ENCODE results near the gene DENND1A. TPM values are rescaled to one million over a fixed set of nuclear protein-coding genes. Genes with fewer than 3 reads are reported as not detected.
A peak's percentile ranks its signal among the peaks of the same experiment; 100 is the strongest.

DENND1A gene
- total RNA-seq, 1 experiment from 2014 or later = 19.7 TPM

DNA sequence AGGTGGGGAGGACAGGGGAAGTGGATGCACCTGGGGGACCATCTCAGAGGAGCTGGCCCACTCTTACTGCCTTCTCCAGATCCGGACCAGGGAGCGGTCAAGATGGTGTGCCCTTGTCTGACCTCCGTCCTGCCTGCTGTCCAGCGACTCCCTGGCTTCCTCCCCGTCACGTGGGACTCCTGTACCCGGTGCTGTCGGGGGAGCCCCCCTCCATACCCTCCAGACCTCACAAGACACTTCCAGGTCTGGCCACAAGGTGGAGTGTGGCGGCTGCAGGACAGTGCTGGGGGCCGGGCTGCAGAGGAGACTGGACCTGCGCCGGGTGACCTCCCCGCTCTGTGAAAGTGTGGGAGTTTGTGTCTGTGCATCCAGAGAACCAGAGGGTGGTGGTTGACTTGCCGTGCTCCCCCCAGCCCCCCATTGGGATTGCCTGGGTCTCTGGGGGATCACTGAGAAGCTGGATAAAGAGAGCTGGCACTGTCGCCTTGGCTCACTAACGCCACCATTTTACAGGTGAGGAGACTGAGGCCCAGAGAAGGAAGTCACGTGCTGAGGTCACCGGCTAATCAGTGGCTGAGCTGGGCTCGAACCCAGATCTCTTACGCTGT, 575.8 kb downstream of the DENND1A start:
- Histone ChIP-seq H3K27ac (ENCODE audit: low read length) (no peak overlapping the region), H3K27me3 (ENCODE audit: control insufficient read depth, insufficient read depth, low read length) (no peaks in the 10 kb centered on the region), H3K9me3 (ENCODE audit: control insufficient read depth, insufficient read depth, low read depth, low read length) (no peaks in the 10 kb centered on the region), H3K4me1 (ENCODE audit: control insufficient read depth, insufficient read depth, low read length) (no peaks in the 10 kb centered on the region), H3K36me3 (ENCODE audit: control insufficient read depth, insufficient read depth, low read length) (no peaks in the 10 kb centered on the region), H3K4me3 (ENCODE audit: low read depth in 2 of 2, low read length in 2 of 2) (no peak overlapping the region)
- in situ Hi-C loops (cut with HindIII; ENCODE audit: low pct_unique_long_range_greater_than_20kb, low sequenced_read_pairs) = no loop called here
- DNase-seq (ENCODE audit: low read depth, low spot score) = no peak
- CTCF ChIA-PET = interaction anchor here (0.6 to 2.1 kb wide), 2 partner anchors 31 to 1872 kb away, joined by 4 to 10 read pairs; no protein-coding TSS in a partner anchor
- peak; percentile 81 for ATAC-seq
- intact Hi-C loops (cut with micrococcal nuclease; ENCODE audit: unreplicated experiment) = loop anchor here (2.0 to 5.0 kb wide), 2 partner anchors 31 to 272 kb away; no protein-coding TSS in a partner anchor
- BruUV-seq (replicated peaks) = no TSS peak
- POLR2A ChIA-PET = interaction anchor here (0.5 kb wide), 1 partner anchor 91 kb away, joined by 11 read pairs; no protein-coding TSS in a partner anchor
- no peak for TF ChIP-seq POLR2AphosphoS5 (IDR thresholded peaks at IDR 0.05; ENCODE audit: low read depth, low read length)
- peak; percentile 88 for TF ChIP-seq CTCF (IDR thresholded peaks at IDR 0.05)
- TF ChIP-seq TCF7L2 (IDR thresholded peaks at IDR 0.05; ENCODE audit: low read depth, low read length) = no peak

DNA sequence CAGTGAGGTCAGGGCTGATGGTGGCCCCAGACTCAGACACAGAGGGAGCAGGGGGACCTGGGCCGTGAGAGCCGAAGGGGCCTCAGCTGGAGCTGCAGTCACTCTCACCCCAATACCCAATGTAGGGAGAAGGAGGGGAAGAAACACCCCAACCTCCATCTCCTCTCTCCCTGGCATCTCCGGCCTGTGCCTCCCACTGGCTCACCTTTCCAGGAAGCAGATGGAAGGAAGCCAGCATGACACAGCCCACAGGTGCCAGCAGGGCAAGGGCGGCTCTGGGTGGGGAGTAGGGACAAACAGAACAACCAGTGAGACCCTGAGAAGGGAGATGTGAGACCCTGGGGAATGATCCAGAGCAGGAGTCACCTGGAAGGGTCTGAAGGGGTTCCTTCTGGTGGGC, 576.9 kb downstream of the DENND1A start:
- Histone ChIP-seq H3K4me1 (ENCODE audit: control insufficient read depth, insufficient read depth, low read length) (no peaks in the 10 kb centered on the region), H3K27me3 (ENCODE audit: control insufficient read depth, insufficient read depth, low read length) (no peaks in the 10 kb centered on the region), H3K4me3 (ENCODE audit: low read depth in 2 of 2, low read length in 2 of 2) (no peak overlapping the region), H3K9me3 (ENCODE audit: control insufficient read depth, insufficient read depth, low read depth, low read length) (no peaks in the 10 kb centered on the region), H3K27ac (ENCODE audit: low read length) (no peak overlapping the region), H3K36me3 (ENCODE audit: control insufficient read depth, insufficient read depth, low read length) (no peaks in the 10 kb centered on the region)
- no peak for ATAC-seq
- intact Hi-C loops (cut with micrococcal nuclease; ENCODE audit: unreplicated experiment) (loop anchor here (5.0 kb wide), 1 partner anchor 271 kb away; no protein-coding TSS in a partner anchor), in situ Hi-C loops (cut with HindIII; ENCODE audit: low pct_unique_long_range_greater_than_20kb, low sequenced_read_pairs) (no loop called here)
- TF ChIP-seq REST (IDR thresholded peaks at IDR 0.05; ENCODE audit: insufficient read depth in 1 of 2, low read depth in 2 of 2, low read length in 1 of 2) (no peak), CTCF (IDR thresholded peaks at IDR 0.05) (no peak), SIN3A (IDR thresholded peaks at IDR 0.05; ENCODE audit: borderline replicate concordance, insufficient read depth, low read depth, low read length) (no peak), TCF7L2 (IDR thresholded peaks at IDR 0.05; ENCODE audit: low read depth, low read length) (no peak)
- DNase-seq (ENCODE audit: low read depth, low spot score) = no peak
- CTCF ChIA-PET = no interaction called here
- POLR2A ChIA-PET = no interaction called here
- no TSS peak for BruUV-seq (replicated peaks)
